Right lobe of liver (tissue), 4 donors: Measurements from ENCODE around the gene TENM4.

ENCODE experiments used
- POLR2A ChIP-seq: fragments of 450-650 bp; IDR thresholded peaks from one replicate; pipeline ENCODE4 v1.6.1; 2017; ENCODE audit warnings: antibody characterized with exemption, mild to moderate bottlenecking
- TF ChIP-seq, protein P1 (sequence below), 4 donors: fragments of 200-600 bp in 3 of 4; fragments of 450-650 bp in 1 of 4; IDR thresholded peaks; one replicate each; pipeline versions ENCODE4 v1.5.1 to v1.8.0; 2016 to 2022; ENCODE audit warnings: antibody characterized with exemption in 4 of 4, mild to moderate bottlenecking in 2 of 4
- donor health status: DM: no; HTN: no; CAD: no.
- donor health status: DM: no; HTN: no; CAD: no.
- donor health status: DM: no; HTN: yes; CAD: no.

DNA sequence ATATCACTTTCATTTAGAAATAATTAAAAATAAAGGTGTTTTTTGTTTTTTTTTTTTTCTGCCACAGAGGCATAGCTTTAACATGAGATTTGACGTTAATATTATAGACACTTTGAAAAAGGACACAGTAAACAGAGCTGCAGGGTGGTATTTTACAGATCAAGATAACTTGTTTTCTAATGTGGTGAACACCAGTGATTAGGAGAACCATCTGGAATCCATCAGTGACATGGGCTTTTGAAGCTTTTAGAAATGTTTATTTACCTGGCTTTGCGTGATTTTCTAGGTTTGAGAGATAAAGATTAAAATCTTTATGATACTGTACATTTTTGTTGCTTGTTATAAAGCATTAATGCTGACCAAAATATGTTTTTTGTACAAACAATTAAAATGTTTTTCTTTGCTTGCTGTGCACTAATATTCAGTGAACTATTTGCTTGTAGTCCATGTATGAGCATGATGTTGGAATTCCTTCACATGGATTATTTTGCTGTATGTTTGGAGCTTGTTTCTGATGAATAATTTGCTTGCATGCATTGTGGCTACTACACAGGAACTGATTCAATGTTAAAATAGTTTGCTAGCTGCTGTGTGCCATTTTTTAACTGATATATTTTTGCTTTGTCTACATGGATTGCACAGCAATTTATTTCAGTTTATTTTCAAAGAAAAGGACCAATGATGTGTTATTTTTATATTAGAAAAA, 514.0 kb downstream of the TENM4 start:
- TF ChIP-seq, protein P1, sequence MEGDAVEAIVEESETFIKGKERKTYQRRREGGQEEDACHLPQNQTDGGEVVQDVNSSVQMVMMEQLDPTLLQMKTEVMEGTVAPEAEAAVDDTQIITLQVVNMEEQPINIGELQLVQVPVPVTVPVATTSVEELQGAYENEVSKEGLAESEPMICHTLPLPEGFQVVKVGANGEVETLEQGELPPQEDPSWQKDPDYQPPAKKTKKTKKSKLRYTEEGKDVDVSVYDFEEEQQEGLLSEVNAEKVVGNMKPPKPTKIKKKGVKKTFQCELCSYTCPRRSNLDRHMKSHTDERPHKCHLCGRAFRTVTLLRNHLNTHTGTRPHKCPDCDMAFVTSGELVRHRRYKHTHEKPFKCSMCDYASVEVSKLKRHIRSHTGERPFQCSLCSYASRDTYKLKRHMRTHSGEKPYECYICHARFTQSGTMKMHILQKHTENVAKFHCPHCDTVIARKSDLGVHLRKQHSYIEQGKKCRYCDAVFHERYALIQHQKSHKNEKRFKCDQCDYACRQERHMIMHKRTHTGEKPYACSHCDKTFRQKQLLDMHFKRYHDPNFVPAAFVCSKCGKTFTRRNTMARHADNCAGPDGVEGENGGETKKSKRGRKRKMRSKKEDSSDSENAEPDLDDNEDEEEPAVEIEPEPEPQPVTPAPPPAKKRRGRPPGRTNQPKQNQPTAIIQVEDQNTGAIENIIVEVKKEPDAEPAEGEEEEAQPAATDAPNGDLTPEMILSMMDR (IDR thresholded peaks at IDR 0.05) = no peak
- TF ChIP-seq POLR2A = no peak
